ENCODE results near the gene SLC35B2.

DNA sequence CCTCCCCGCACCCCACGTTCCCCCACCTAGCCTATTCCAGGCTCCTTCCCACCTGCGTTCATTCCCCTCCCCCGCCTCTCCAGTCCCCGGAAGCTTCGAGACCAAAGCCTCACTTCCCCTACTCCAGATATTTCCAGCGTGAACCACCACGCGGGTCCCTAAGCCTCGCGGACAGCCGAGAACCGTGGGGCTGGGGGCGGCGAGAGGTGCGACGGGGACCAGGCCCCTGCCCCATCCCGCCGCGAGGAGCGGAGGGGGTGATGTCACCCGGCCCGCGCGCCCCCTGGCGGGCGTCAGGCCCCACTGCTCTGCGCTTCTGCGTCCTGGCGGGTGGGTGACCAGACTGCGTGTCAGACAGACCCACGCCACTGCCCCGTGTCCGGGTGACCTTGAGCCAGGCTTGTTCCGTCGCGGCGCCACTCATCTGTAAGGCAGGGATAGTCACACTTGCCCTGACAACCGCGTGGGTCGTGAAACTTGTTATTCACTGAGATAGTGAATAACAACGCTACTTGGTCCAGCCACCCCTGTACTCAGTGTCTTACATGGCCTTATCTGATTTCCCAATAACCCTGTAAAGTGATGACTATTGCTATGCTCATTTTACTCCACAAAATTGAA, 19.4 kb downstream of the SLC35B2 start:
- TF ChIP-seq MEIS1 (CRISPR knock-in tag; IDR thresholded peaks at IDR 0.05; ENCODE audit: borderline replicate concordance) (no peak), SP2 (tag by site-specific recombination; IDR thresholded peaks at IDR 0.05) (peak; percentile 47), GFI1B (tag by site-specific recombination; IDR thresholded peaks at IDR 0.05) (no peak), ZNF274 (IDR thresholded peaks at IDR 0.05; ENCODE audit: low read length) (no peak), ZNF274 (tag by site-specific recombination; IDR thresholded peaks at IDR 0.05; ENCODE audit: borderline replicate concordance) (no peak), ZFP41 (tag by site-specific recombination; IDR thresholded peaks at IDR 0.05; ENCODE audit: borderline replicate concordance) (no peak), ZNF670 (tag by site-specific recombination; IDR thresholded peaks at IDR 0.05; ENCODE audit: low read depth) (no peak), MYNN (tag by site-specific recombination; IDR thresholded peaks at IDR 0.05; ENCODE audit: borderline replicate concordance) (no peak), ZNF391 (tag by site-specific recombination; IDR thresholded peaks at IDR 0.05; ENCODE audit: borderline replicate concordance, low read depth) (0 out of 2 replicates have a peak, but pooled peaks have one; percentile 41), BCL11A (tag by site-specific recombination; IDR thresholded peaks at IDR 0.05; ENCODE audit: low read depth) (peak; percentile 73), TRIM28 (IDR thresholded peaks at IDR 0.05; ENCODE audit: borderline replicate concordance, low read length) (no peak)
- TF ChIP-seq, protein P1, sequence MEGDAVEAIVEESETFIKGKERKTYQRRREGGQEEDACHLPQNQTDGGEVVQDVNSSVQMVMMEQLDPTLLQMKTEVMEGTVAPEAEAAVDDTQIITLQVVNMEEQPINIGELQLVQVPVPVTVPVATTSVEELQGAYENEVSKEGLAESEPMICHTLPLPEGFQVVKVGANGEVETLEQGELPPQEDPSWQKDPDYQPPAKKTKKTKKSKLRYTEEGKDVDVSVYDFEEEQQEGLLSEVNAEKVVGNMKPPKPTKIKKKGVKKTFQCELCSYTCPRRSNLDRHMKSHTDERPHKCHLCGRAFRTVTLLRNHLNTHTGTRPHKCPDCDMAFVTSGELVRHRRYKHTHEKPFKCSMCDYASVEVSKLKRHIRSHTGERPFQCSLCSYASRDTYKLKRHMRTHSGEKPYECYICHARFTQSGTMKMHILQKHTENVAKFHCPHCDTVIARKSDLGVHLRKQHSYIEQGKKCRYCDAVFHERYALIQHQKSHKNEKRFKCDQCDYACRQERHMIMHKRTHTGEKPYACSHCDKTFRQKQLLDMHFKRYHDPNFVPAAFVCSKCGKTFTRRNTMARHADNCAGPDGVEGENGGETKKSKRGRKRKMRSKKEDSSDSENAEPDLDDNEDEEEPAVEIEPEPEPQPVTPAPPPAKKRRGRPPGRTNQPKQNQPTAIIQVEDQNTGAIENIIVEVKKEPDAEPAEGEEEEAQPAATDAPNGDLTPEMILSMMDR (tag by site-specific recombination; IDR thresholded peaks at IDR 0.05), result peak; percentile 98
- TF ChIP-seq, protein P2, sequence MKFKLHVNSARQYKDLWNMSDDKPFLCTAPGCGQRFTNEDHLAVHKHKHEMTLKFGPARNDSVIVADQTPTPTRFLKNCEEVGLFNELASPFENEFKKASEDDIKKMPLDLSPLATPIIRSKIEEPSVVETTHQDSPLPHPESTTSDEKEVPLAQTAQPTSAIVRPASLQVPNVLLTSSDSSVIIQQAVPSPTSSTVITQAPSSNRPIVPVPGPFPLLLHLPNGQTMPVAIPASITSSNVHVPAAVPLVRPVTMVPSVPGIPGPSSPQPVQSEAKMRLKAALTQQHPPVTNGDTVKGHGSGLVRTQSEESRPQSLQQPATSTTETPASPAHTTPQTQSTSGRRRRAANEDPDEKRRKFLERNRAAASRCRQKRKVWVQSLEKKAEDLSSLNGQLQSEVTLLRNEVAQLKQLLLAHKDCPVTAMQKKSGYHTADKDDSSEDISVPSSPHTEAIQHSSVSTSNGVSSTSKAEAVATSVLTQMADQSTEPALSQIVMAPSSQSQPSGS (tag by site-specific recombination; IDR thresholded peaks at IDR 0.05; ENCODE audit: low read depth), result peak; percentile 95
- TF ChIP-seq, protein P3, sequence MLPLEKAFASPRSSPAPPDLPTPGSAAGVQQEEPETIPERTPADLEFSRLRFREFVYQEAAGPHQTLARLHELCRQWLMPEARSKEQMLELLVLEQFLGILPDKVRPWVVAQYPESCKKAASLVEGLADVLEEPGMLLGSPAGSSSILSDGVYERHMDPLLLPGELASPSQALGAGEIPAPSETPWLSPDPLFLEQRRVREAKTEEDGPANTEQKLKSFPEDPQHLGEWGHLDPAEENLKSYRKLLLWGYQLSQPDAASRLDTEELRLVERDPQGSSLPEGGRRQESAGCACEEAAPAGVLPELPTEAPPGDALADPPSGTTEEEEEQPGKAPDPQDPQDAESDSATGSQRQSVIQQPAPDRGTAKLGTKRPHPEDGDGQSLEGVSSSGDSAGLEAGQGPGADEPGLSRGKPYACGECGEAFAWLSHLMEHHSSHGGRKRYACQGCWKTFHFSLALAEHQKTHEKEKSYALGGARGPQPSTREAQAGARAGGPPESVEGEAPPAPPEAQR (tag by site-specific recombination; IDR thresholded peaks at IDR 0.05), result 0 out of 2 replicates have a peak, but pooled peaks have one; percentile 25
- TF ChIP-seq, protein P4, sequence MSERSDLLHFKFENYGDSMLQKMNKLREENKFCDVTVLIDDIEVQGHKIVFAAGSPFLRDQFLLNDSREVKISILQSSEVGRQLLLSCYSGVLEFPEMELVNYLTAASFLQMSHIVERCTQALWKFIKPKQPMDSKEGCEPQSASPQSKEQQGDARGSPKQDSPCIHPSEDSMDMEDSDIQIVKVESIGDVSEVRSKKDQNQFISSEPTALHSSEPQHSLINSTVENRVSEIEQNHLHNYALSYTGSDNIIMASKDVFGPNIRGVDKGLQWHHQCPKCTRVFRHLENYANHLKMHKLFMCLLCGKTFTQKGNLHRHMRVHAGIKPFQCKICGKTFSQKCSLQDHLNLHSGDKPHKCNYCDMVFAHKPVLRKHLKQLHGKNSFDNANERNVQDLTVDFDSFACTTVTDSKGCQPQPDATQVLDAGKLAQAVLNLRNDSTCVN (tag by site-specific recombination; optimal IDR thresholded peaks at IDR 0.05), result peak; percentile 59

Measured in HEK293 (cell line).